HPDE6-E6E7 (cell line): ENCODE measurements around the gene ARHGAP15.
A peak's percentile ranks its signal among the peaks of the same experiment; 100 is the strongest.

Source experiments
- DNase-seq: peaks from one replicate; pipeline ENCODE4 v3.0.0; 2011; ENCODE audit warnings: missing footprints; ENCODE audit errors: extremely low spot score

ARHGAP15 gene

GRCh38 chr2:143717536-143718168 lies 588.4 kb downstream of the ARHGAP15 start:
- no peak for DNase-seq

DNA sequence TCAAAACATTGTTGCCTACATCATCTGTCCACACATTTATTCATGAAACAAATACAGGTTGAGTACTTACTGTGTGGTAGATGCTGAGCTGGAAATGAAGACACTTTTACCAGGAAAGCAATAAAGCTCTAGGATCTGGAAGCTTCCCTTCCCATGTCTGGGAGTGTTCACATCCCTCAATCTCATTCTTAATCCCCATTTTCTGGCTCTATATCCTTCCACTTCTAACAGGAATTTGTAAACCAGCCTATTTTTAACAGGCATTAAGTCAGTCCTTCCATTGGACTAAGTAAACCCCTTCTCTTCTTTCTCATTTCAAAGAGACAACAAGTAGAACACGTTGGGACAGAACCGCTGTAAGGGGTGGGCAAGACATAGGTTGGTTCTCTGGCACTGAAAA lies 589.5 kb downstream of the ARHGAP15 start:
- DNase-seq, result no peak

DNA sequence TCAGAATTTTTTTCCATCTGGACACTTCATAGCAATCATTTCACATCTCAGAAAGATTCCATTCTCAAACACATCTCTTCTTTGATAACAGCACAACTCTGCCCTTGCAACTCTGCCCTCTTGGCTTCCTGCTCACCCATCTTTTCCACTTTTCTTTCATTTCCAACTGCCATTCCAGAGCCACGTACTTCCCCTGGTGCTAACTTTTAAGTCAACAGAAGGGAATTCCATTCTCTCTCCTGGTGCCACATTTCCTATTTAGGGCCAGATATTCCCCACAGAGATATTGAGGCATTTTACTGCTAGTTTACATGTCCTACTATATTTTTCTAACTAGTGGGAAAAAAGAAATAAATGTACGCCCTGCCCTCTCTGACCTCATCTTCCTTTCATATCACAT lies 590.2 kb downstream of the ARHGAP15 start:
- DNase-seq, result no peak

- no peak for DNase-seq
These were observed 591.0 kb downstream of the ARHGAP15 start for GRCh38 chr2:143720095-143720664.

DNA sequence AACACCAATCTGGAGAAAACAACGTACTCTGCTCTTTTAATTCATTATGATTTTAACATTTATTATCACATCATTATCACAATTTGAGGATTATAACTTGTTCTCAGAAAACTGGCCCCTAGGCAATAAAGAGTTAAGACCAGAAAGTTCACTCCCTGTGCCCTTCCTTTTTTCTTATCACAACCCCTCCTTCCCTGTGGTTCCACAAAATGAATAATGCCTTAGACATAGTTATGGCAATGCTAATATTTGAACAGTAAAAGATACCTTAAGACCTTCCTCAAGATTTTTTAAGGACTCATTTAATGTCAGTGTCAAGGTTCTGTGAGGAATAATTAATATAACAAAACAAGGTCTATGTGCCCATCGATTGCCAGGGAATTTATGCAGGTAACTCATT lies 596.2 kb downstream of the ARHGAP15 start:
- no peak for DNase-seq

DNA sequence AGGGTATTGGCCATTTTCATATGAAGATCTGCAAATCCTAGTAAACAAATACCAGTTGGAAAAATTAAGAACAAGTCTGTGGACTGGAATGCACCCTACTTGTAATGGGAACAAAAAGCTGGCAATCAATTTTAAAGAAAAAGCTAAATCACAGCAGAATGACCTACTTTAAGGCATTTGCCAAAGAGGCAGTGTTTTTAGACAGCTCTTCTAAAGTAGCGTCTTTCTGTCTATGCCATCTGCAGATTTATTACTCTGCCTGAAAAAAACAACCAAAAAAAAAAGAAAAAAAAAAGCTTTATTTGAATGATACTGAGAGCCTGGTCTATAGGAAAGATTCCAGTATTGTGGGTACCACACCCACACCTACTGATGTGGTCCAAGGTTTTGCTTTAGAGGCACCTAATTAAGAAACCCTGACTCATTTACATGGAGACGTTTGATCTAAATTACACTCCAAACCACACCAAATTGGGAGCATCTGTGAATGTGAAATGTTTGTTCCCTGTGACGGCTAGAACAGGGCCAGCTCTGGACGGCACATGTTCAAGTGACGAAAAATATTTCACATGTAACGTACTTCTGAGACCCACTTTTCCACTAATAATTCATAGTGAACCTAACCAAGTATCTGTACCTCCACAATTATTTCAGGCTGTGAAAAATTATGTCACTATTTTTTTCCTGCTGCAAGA lies 597.1 kb downstream of the ARHGAP15 start:
- no peak for DNase-seq

DNA sequence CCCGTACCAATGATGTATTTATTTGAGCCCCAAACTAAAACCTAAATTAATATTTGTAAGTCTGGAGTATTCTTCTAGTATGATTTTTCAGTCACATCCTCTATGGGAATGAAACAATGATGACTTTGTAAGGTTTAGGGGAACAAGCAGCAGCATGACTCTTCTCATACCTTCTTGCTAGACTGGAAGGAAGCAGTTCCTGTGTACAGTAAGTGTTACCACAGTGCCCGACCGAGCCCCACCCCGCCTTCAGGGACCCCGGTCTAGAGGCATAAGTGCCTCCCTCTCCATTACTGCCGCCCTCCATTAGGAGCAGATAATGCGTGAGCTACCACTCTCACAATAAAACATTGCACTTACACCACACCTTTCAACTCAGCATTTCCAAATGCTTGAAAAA lies 599.3 kb downstream of the ARHGAP15 start:
- DNase-seq, result no peak

DNA sequence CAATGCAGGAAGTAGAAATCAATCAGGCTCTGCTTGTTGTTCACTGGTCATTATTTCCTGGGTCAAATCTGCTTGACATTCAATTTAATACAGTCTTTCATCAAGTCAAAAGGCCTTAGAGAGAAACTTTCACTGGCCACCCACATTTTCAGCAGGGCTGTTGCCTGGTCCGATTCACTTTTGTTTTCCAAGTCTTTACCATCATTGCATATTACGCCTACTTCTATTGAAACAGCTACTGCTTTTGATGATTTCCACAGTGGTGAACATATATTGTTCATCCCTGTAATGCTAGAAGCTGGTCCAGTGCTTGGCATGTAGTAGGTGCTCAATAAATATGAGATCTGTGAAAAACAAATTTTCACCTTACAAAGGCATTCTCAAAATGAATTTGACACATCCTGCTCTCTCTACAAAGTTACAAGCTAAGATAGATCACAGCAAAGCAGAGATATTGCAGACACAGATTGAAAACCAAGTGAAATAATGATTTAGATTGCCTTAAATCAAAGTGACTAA lies 600.1 kb downstream of the ARHGAP15 start:
- DNase-seq, result no peak

GRCh38 chr2:143730155-143730952 lies 601.1 kb downstream of the ARHGAP15 start:
- DNase-seq, result peak; percentile 10

- no peak for DNase-seq
These were observed 601.7 kb downstream of the ARHGAP15 start for GRCh38 chr2:143730953-143731260.

DNA sequence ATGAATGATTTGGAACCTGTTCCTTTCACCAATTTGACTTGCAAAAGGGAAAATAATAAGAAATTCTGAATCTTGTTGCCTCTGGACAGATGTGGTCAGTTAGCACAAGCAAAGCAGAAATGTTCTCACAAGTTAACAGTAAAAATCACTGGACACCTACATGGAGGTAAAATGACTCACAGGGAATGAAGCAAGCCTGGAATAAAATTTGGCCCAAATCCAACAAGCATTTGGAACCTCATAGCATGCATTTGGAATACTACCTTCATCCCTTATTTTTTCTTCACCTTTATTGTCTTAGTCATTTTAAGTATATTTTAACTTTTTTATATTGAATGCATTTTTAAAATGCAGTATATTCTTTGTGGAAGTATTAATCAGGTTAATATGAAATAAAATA lies 602.9 kb downstream of the ARHGAP15 start:
- DNase-seq, result no peak

DNA sequence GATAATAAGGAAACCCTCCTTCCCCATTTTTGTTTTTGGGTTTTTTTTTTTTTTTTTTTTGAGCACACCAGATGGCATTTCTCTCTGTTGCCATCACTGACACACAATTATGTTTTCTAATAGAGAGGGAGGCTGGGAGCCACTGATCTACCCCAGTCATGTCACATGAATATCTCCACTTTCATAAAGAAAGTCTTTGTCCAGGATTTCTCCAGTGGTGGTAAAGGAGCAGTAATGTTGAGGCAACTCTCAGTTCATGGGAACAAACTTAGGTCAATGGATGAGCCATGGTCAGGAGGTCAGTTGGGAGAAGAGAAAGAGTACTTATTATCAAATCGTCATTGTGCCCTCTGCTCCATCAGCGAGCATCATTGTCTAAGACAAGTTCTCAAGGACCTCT lies 603.7 kb downstream of the ARHGAP15 start:
- no peak for DNase-seq

DNA sequence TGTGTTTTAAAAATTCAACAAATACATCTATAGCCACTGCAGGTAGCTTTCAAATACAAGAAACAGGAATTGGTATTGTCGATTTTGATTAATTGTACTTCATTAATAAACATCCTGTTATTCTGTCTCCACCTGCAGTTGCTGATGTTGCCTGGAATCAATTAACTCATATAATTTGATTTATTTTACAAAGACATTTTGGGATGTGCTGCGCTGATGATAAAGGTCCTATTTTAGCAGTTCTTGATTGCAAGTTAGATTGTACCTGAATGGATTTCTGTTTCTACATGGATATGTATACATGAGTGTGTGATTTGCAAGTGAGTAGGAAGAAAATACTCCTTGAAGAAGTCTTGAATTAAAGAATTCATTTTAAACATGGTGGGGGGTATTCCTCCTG lies 605.3 kb downstream of the ARHGAP15 start:
- DNase-seq, result no peak

DNA sequence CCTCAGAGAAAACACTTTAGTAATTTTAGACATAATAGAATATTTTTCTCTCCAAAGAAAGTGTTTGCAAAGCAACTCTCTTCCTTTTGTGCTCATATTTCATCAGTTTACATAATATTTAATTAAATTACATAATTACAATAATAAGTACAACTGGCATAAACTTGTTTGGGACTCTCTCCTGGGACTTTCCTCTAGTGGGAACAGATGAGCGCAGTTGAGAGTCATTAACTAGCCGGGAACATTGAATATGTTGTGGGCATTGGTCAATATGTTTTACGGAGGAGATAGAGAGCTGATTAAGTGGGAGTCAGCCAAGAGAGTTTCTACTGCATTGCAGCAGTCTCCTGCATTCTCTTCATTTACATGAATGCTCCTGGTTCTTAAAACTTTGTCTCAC lies 607.7 kb downstream of the ARHGAP15 start:
- no peak for DNase-seq

DNA sequence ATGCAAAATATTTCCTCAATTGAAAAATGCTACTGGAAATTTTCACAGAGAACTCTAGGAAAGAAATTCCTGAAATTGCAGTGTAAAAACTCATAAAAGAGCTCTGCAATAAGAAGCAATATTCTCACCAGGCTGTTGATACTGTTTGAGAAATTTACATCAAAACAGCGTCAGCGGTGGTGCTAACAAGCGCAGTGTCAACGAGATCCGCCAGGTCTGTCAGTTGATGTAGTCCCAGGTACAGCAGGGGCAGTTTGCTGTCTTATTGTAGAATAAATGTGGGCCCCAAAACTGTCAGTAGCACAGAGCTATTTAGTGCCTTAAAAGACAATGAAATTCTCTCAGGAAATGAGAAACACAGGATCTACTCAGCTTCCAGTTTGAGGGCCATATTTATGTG lies 611.2 kb downstream of the ARHGAP15 start:
- no peak for DNase-seq

DNA sequence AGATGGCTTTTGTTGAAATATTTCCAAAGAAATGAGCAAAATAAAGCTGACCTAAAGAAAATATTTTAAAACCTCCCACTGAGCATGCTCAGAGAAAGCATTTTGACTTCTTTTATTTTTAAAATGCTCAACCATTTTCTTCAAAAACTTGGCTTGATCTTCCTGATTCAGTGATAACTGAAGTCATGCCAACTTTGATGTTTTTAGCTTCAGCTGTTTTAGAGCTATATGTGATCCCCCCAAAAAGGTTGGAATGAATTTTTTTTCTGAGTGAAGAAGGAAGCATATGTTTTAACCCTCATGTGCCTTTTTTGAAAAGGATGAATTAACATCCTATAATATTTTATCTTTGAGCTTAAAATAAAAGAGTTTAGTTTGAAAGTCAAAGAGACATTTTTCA lies 612.0 kb downstream of the ARHGAP15 start:
- no peak for DNase-seq

GRCh38 chr2:143742581-143742980 lies 613.4 kb downstream of the ARHGAP15 start:
- DNase-seq, result no peak

GRCh38 chr2:143744114-143744513 lies 614.9 kb downstream of the ARHGAP15 start:
- no peak for DNase-seq

DNA sequence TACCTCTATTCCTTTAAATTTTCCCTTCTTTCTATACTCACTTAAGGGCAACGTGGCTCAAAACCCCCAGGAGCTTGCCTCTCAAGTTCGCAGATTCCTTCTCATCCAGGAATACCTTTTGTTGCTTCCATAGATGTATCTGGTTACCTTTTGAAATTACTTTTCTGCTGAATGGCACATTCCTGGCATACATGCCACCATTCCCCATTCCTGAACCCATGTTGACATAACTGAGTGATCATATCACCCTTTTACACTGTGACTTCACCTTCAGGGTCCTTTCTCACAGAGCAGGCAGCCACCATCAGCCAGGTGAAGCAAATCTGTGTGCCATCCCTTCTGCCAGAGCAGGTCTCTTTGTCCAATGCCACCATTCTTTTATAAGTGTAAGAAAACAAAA lies 615.8 kb downstream of the ARHGAP15 start:
- DNase-seq, result no peak

- no peak for DNase-seq
These were observed 625.5 kb downstream of the ARHGAP15 start for GRCh38 chr2:143754742-143755141.

DNA sequence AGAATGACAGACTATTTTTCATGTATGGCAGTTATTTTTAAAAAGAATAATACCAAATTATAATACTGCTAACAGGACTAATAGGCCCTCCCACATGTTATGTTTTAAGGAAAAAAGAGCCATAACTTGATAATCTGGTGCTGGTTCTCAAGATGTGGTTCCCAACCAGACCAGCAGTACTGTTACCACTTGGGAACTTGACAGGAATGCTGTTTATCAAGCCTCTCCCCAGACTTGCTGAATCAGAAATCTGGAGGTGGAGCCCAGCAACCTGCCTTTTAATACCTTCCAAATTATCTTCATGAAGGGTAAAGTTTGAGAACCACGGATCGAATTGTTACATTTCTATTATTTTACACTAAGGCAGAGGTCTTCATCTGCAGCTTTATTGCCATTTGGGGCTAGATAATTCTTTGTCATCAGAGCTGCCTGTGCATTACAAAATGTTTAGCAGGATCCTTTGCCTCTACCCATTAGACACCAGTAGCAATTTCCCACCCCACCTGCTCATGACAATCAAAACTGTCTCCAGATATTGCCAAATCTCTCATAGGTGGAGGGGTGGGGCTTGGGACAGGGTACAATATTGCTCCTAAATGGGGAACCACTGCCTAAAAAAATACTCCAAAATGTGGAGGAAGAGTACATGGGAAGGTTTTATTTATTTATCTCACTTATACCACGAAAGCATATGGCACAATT lies 629.6 kb downstream of the ARHGAP15 start:
- peak; percentile 22 for DNase-seq

DNA sequence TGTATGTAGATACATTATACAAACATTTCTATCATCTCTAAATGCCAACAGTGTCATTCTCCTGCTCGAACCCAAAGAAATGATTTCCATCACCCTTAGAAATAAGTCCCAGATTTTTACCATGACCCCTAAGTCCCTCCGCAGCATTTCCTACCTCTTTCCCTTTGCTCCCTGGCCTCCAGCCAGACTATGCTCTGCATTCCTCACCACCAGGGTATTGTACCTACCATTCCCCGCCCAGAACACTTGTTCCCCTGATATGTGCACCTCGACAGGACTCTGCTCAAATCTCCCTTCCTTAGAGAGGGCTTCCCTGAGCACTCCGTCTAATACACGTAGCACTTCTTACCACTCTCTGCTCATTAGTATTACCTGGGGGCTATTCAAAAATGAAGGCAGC lies 630.2 kb downstream of the ARHGAP15 start:
- DNase-seq, result no peak
